ENCODE measurements around the gene SNX9.

DNA sequence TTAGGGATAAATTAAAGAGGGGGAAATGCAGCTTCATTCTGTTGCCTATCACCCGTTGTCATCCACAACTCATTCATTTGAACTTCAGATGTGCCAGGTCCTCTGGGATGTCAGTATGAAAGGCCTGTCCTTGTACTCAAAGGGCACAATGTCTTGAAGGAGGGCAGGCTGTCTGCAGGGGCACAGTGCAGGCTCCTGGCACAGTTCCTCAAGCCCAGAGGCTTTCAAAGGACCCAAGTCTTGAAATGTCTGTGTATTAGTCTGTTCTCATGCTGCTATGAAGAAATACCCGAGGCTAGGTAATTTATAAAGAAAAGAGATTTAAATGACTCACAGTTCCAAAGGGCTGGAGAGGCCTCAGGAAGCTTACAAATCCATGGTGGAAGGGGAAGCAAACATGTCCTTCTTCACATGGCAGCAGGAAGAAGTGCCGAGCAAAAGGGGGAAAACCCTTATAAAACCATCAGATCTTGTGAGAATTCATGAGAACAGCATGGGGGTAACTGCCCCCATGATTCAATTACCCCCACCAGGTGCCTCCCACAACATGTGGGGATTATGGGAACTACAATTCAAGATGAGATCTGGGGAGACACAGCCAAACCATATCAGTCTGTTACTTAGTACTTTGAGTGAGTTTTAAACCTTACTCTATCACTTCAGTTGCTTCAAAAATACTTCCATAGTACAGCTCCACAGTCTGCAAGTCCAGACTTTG lies 9.4 kb downstream of the SNX9 start:
- TF ChIP-seq POLR2A (IDR thresholded peaks at IDR 0.05; ENCODE audit: low read length) (no peak), GATA1 (IDR thresholded peaks at IDR 0.05; ENCODE audit: low read depth, low read length) (no peak)
